SK-N-SH treated with all-trans-retinoic acid at 6 μM for 48 hours (cell line): Measurements from ENCODE around the gene TGFBR2.

Source experiments
- CSDC2 ChIP-seq: fragments of 250-450 bp; sonication (Bioruptor Pico); IDR thresholded peaks from 2 replicates; pipeline ENCODE4 v1.5.0; 2020; ENCODE audit warnings: mild to moderate bottlenecking, moderate library complexity
- ESRRG ChIP-seq: fragments of 250-450 bp; sonication (Bioruptor Pico); IDR thresholded peaks from 2 replicates; pipeline ENCODE4 v1.6.1; 2021; ENCODE audit warnings: mild to moderate bottlenecking
- RARB ChIP-seq: fragments of 250-450 bp; sonication (Bioruptor Pico); IDR thresholded peaks from 2 replicates; pipeline ENCODE4 v1.8.0; 2021; ENCODE audit warnings: mild to moderate bottlenecking, moderate library complexity
- TF ChIP-seq, protein P1 (sequence below): fragments of 250-450 bp; sonication (Bioruptor Pico); IDR thresholded peaks from 2 replicates; pipeline ENCODE4 v1.8.0; 2020; ENCODE audit warnings: mild to moderate bottlenecking, moderate library complexity, borderline replicate concordance
- TF ChIP-seq, protein P2 (sequence below): fragments of 250-450 bp; sonication (Bioruptor Pico); IDR thresholded peaks from 2 replicates; pipeline ENCODE4 v1.5.1; 2020; ENCODE audit warnings: low read depth, mild to moderate bottlenecking, moderate library complexity

DNA sequence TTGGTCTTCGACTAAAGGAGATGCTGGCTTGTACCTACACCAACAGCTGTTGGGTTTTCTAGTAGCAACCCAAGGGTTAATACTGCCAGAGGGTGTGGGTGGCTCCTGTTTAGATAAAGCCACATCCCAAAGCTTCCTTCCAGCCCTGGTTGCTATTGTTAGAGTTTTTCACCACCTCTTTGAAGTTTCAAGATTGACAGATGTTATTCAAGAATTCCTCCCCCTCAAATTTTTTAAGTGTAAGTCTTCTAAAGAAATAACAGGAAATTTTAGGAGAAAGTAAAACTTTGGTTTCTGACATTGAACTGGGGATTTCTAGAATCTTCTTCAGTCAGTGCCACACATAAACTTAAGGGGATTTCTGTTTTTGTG lies 60.9 kb downstream of the TGFBR2 start:
- TF ChIP-seq, protein P1, sequence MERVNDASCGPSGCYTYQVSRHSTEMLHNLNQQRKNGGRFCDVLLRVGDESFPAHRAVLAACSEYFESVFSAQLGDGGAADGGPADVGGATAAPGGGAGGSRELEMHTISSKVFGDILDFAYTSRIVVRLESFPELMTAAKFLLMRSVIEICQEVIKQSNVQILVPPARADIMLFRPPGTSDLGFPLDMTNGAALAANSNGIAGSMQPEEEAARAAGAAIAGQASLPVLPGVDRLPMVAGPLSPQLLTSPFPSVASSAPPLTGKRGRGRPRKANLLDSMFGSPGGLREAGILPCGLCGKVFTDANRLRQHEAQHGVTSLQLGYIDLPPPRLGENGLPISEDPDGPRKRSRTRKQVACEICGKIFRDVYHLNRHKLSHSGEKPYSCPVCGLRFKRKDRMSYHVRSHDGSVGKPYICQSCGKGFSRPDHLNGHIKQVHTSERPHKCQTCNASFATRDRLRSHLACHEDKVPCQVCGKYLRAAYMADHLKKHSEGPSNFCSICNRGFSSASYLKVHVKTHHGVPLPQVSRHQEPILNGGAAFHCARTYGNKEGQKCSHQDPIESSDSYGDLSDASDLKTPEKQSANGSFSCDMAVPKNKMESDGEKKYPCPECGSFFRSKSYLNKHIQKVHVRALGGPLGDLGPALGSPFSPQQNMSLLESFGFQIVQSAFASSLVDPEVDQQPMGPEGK (CRISPR knock-in tag), result no peak
- TF ChIP-seq RARB (CRISPR knock-in tag), result no peak
- TF ChIP-seq, protein P2, sequence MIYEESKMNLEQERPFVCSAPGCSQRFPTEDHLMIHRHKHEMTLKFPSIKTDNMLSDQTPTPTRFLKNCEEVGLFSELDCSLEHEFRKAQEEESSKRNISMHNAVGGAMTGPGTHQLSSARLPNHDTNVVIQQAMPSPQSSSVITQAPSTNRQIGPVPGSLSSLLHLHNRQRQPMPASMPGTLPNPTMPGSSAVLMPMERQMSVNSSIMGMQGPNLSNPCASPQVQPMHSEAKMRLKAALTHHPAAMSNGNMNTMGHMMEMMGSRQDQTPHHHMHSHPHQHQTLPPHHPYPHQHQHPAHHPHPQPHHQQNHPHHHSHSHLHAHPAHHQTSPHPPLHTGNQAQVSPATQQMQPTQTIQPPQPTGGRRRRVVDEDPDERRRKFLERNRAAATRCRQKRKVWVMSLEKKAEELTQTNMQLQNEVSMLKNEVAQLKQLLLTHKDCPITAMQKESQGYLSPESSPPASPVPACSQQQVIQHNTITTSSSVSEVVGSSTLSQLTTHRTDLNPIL (CRISPR knock-in tag), result no peak
- no peak for TF ChIP-seq ESRRG (CRISPR knock-in tag)
- no peak for TF ChIP-seq CSDC2 (CRISPR knock-in tag)
